K562 (cell line): ENCODE results near the gene ZNF467. TPM values are rescaled to one million over a fixed set of nuclear protein-coding genes. Genes with fewer than 3 reads are reported as not detected.

Experiments used
- ARHGAP35 ChIP-seq: fragments of 450-650 bp; IDR thresholded peaks from 2 replicates; pipeline ENCODE4 v1.6.1; 2018; ENCODE audit not compliant: partially characterized antibody
- BHLHE40 ChIP-seq: IDR thresholded peaks from 2 replicates; pipeline ENCODE4 v1.6.1; 2011; ENCODE audit warnings: low read length, improper control_type of control experiment
- BRCA1 ChIP-seq, 2 experiments: fragments of 450-650 bp in 1 of 2; sonication (generic) in 1 of 2; formaldehyde crosslinking in 1 of 2; IDR thresholded peaks; 2 replicates each; pipeline versions ENCODE4 v1.5.0 to v1.6.1; 2017 to 2020; ENCODE audit warnings: mild to moderate bottlenecking in 1 of 2, missing genetic modification reagents in 1 of 2
- CBFA2T2 ChIP-seq: fragments of 450-650 bp; conservative IDR thresholded peaks from 2 replicates; pipeline ENCODE4 v1.6.1; 2017; ENCODE audit warnings: mild to moderate bottlenecking
- KAT2B ChIP-seq: IDR thresholded peaks from one replicate; pipeline ENCODE4 v1.6.1; 2012; ENCODE audit warnings: low read depth, mild to moderate bottlenecking, control low read depth, inconsistent platforms, low read length, moderate library complexity
- MYBL2 ChIP-seq, 2 experiments: fragments of 450-650 bp in 1 of 2; sonication (generic) in 1 of 2; formaldehyde crosslinking in 1 of 2; IDR thresholded peaks; 2 replicates each; pipeline versions ENCODE4 v1.6.1 to v1.8.1; 2017 to 2022; ENCODE audit warnings: borderline replicate concordance in 1 of 2, inconsistent platforms in 1 of 2, low read depth in 1 of 2, mild to moderate bottlenecking in 1 of 2, missing genetic modification reagents in 1 of 2, moderate library complexity in 1 of 2
- SMAD2 ChIP-seq: fragments of 150-350 bp; IDR thresholded peaks from 2 replicates; pipeline ENCODE4 v1.6.1; 2014; ENCODE audit warnings: low read depth, mild to moderate bottlenecking, low read length
- SP1 ChIP-seq: sonication (generic); formaldehyde crosslinking; IDR thresholded peaks from 2 replicates; pipeline ENCODE4 v1.8.1; 2022; ENCODE audit warnings: mild to moderate bottlenecking, missing genetic modification reagents
- TEAD2 ChIP-seq: fragments of 450-650 bp; IDR thresholded peaks from 2 replicates; pipeline ENCODE4 v1.6.1; 2016; ENCODE audit warnings: missing genetic modification characterization, control low read depth, missing compliant biosample characterization
- ZNF316 ChIP-seq: fragments of 450-650 bp; IDR thresholded peaks from 2 replicates; pipeline ENCODE4 v1.6.1; 2016
- ZNF764 ChIP-seq: fragments of 250-450 bp; sonication (Bioruptor Pico); IDR thresholded peaks from 2 replicates; pipeline ENCODE4 v1.4.0; 2020; ENCODE audit warnings: low read depth, mild to moderate bottlenecking, moderate library complexity
- polyA plus RNA-seq, 8 experiments: library from polyadenylated mRNA; depleted of rRNA in 4 of 8; stranded (reverse) in 5 of 8; unstranded in 3 of 8; fragments of >200 nt; fragmentation: Nextera tagmentation in 2 of 8; fragmentation: Illumina TruSeq in 1 of 8; extraction: Ambion mirVana in 2 of 8; extraction: Trizol in 1 of 8; gene quantifications; 2 replicates each; pipeline versions ENCODE4 v1.2.1 to v1.2.3, GENCODE V29; 2011 to 2014; ENCODE audit warnings: inconsistent platforms in 1 of 8, missing spikeins in 1 of 8
- total RNA-seq, 7 experiments: library from RNA; depleted of rRNA in 6 of 7; stranded (reverse); fragments of >200 nt in 6 of 7; fragmentation: Illumina TruSeq in 2 of 7; extraction: Trizol in 2 of 7; gene quantifications; 2 replicates each; pipeline versions ENCODE4 v1.2.1 to v1.2.3, GENCODE V29; 2011 to 2021; ENCODE audit warnings: low replicate concordance in 1 of 7
- TF ChIP-seq, protein P1 (sequence below): fragments of 450-650 bp; IDR thresholded peaks from 2 replicates; pipeline ENCODE4 v1.7.0; 2016; ENCODE audit warnings: borderline replicate concordance
- TF ChIP-seq, protein P2 (sequence below): fragments of 250-450 bp; sonication (Bioruptor Pico); IDR thresholded peaks from 2 replicates; pipeline ENCODE4 v1.5.0; 2021; ENCODE audit warnings: mild to moderate bottlenecking, moderate library complexity
- TF ChIP-seq, protein P3 (sequence below): fragments of 250-450 bp; sonication (Bioruptor Pico); IDR thresholded peaks from 2 replicates; pipeline ENCODE4 v1.5.0; 2021; ENCODE audit warnings: mild to moderate bottlenecking, borderline replicate concordance
- TF ChIP-seq, protein P4 (sequence below): fragments of 250-450 bp; sonication (Bioruptor Pico); IDR thresholded peaks from 2 replicates; pipeline ENCODE4 v1.4.0; 2020; ENCODE audit warnings: mild to moderate bottlenecking, moderate library complexity, borderline replicate concordance

ZNF467 gene
- total and polyA plus RNA-seq, 9 of the 15 experiments (the other 6 are each of a cell fraction or from before 2014, with no cell fraction given) = 0.32 to 14.2 (median 1.7) TPM

DNA sequence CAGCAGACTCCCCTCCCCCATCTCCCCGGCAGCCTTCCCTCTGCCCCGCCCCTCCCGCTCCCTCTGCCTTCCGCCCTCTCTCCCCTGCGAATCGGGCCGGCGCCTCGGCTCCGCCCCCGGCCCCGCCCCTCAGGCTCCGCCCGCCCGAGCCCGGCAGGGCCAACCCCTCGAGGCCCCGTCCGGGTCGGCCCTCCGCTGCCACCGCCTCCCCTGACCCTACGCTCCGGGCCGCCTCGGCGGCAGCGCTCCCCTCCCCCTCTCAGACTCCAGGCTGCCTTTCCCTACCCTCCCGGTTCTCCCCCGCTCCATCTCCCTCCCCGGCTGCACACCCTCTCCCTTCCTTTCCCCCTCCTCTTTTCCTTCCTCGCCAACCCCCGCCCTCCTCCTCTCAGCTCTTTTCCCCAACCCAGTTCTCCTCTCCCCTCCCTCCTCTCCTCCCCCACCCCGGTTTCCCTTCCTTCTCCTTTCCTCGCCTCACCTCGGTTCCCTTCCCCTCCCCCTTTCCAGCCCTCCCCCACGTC lies 1.6 kb downstream of the ZNF467 start (continued):
- TF ChIP-seq, protein P1, sequence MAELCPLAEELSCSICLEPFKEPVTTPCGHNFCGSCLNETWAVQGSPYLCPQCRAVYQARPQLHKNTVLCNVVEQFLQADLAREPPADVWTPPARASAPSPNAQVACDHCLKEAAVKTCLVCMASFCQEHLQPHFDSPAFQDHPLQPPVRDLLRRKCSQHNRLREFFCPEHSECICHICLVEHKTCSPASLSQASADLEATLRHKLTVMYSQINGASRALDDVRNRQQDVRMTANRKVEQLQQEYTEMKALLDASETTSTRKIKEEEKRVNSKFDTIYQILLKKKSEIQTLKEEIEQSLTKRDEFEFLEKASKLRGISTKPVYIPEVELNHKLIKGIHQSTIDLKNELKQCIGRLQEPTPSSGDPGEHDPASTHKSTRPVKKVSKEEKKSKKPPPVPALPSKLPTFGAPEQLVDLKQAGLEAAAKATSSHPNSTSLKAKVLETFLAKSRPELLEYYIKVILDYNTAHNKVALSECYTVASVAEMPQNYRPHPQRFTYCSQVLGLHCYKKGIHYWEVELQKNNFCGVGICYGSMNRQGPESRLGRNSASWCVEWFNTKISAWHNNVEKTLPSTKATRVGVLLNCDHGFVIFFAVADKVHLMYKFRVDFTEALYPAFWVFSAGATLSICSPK = peak; percentile 88; the same call in 1 of the 2 replicates
- TF ChIP-seq, protein P2, sequence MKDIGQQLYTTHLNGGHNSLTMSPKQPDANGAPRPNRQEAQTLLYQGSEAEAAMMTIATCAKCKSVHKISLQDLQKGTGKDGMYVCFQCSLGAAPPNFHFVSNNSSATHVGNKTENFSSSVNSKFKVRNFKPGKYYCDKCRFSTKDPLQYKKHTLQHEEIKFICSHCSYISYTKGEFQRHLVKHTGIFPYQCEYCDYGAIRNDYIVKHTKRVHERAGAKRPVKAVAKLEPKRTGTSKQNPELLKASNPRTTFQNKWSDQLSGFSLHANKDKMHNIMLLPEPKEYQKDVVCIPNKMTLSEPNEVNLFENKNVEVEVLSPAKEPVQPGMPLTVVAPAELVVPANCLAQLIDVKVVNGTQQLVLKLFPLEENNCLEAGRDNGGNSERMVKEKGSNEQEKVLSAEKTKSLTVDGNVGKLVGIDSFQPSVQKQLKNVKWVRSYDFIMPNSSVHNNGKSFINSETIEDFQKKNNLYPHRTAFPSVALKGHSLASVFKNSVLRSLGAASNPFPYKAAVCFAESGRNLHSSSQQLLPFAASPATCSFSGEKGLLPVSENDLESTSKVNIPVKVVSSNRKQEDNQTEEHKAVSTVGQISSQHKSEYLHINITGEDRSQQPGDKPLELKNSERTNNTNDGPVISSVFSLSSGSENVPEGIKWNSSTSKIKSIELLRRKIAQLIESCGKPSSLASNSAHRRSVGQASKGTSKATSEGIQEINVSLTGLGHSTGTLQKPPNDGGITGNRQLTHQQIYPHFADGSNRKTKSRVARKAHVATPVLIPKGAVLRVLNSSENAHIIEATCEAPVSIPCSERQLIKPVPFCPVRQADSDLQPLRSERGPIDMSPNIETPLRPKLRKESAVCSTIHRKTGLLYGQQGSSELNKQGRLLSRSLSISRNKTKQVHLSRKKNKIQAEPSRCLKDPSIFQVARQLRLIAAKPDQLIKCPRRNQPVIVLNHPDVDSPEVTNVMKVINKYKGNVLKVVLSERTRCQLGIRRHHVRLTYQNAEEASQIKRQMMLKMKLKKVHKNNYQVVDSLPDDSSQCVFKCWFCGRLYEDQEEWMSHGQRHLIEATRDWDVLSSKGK (CRISPR knock-in tag) = no peak
- TF ChIP-seq, protein P3, sequence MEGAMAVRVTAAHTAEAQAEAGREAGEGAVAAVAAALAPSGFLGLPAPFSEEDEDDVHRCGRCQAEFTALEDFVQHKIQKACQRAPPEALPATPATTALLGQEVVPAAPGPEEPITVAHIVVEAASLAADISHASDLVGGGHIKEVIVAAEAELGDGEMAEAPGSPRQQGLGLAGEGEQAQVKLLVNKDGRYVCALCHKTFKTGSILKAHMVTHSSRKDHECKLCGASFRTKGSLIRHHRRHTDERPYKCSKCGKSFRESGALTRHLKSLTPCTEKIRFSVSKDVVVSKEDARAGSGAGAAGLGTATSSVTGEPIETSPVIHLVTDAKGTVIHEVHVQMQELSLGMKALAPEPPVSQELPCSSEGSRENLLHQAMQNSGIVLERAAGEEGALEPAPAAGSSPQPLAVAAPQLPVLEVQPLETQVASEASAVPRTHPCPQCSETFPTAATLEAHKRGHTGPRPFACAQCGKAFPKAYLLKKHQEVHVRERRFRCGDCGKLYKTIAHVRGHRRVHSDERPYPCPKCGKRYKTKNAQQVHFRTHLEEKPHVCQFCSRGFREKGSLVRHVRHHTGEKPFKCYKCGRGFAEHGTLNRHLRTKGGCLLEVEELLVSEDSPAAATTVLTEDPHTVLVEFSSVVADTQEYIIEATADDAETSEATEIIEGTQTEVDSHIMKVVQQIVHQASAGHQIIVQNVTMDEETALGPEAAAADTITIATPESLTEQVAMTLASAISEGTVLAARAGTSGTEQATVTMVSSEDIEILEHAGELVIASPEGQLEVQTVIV (CRISPR knock-in tag) = no peak
- TF ChIP-seq BHLHE40 (no peak; the same call in none of the 2 replicates), KAT2B (no peak), ZNF316 (0 out of 2 replicates have a peak, but pooled peaks have one; percentile 12), BRCA1 (IDR thresholded peaks at IDR 0.05) (no peak), BRCA1 (CRISPR knock-in tag; IDR thresholded peaks at IDR 0.05) (no peak), TEAD2 (tag) (no peak), ZNF764 (CRISPR knock-in tag) (no peak), CBFA2T2 (peak; percentile 17; the same call in 1 of the 2 replicates), SMAD2 (no peak), MYBL2 (IDR thresholded peaks at IDR 0.05; ENCODE audit: low read depth) (no peak), MYBL2 (CRISPR knock-in tag; IDR thresholded peaks at IDR 0.05; ENCODE audit: borderline replicate concordance) (no peak), ARHGAP35 (peak; percentile 30), SP1 (CRISPR knock-in tag) (peak; percentile 83)
- TF ChIP-seq, protein P4, sequence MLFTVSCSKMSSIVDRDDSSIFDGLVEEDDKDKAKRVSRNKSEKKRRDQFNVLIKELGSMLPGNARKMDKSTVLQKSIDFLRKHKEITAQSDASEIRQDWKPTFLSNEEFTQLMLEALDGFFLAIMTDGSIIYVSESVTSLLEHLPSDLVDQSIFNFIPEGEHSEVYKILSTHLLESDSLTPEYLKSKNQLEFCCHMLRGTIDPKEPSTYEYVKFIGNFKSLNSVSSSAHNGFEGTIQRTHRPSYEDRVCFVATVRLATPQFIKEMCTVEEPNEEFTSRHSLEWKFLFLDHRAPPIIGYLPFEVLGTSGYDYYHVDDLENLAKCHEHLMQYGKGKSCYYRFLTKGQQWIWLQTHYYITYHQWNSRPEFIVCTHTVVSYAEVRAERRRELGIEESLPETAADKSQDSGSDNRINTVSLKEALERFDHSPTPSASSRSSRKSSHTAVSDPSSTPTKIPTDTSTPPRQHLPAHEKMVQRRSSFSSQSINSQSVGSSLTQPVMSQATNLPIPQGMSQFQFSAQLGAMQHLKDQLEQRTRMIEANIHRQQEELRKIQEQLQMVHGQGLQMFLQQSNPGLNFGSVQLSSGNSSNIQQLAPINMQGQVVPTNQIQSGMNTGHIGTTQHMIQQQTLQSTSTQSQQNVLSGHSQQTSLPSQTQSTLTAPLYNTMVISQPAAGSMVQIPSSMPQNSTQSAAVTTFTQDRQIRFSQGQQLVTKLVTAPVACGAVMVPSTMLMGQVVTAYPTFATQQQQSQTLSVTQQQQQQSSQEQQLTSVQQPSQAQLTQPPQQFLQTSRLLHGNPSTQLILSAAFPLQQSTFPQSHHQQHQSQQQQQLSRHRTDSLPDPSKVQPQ (CRISPR knock-in tag) = no peak
